ENCODE measurements around the gene AGPAT2.

DNA sequence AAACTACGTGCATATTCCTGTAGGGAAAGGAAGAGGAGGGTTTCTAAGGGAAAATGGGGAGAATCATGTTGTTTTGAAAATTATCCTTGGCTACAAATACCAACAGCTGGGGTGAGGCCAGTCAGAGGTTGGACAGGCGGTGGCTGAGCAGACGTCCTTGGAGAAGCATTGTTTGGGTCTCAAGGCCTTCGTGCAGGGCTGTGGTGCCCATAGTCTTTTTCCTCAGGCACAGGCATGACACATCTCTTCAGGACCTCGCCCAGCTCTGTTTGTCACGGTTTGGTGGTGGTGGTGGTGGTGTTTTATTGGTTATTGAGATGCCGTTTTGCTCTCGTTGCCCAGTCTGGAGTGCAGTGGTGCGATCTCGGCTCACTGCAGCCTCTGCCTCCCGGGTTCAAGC, 52.4 kb downstream of the AGPAT2 start:
- TF ChIP-seq, protein P1, sequence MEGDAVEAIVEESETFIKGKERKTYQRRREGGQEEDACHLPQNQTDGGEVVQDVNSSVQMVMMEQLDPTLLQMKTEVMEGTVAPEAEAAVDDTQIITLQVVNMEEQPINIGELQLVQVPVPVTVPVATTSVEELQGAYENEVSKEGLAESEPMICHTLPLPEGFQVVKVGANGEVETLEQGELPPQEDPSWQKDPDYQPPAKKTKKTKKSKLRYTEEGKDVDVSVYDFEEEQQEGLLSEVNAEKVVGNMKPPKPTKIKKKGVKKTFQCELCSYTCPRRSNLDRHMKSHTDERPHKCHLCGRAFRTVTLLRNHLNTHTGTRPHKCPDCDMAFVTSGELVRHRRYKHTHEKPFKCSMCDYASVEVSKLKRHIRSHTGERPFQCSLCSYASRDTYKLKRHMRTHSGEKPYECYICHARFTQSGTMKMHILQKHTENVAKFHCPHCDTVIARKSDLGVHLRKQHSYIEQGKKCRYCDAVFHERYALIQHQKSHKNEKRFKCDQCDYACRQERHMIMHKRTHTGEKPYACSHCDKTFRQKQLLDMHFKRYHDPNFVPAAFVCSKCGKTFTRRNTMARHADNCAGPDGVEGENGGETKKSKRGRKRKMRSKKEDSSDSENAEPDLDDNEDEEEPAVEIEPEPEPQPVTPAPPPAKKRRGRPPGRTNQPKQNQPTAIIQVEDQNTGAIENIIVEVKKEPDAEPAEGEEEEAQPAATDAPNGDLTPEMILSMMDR (conservative IDR thresholded peaks at IDR 0.05), result no peak
- no peak for TF ChIP-seq ZFX (IDR thresholded peaks at IDR 0.05)

Measured in C4-2B (cell line).